ENCODE results near the gene ART3.

Gene ART3

GRCh38 chr4:76066546-76066945 lies 8.0 kb upstream of the ART3 start:
- no peak for TF ChIP-seq NFIC (IDR thresholded peaks at IDR 0.05)
- TF ChIP-seq MAX (IDR thresholded peaks at IDR 0.05), result no peak
- no peak for TF ChIP-seq EGR1 (IDR thresholded peaks at IDR 0.05)
- TF ChIP-seq TEAD4 (IDR thresholded peaks at IDR 0.05), result no peak
- TF ChIP-seq TAF1 (IDR thresholded peaks at IDR 0.05; ENCODE audit: low read depth), result no peak
- TF ChIP-seq ZBTB7A (IDR thresholded peaks at IDR 0.05; ENCODE audit: low read depth), result no peak
- TF ChIP-seq USF1 (IDR thresholded peaks at IDR 0.05), result no peak
- TF ChIP-seq EP300 (IDR thresholded peaks at IDR 0.05; ENCODE audit: borderline replicate concordance), result no peak
- no peak for TF ChIP-seq CREB1 (IDR thresholded peaks at IDR 0.05; ENCODE audit: low read depth)
- TF ChIP-seq FOXM1 (IDR thresholded peaks at IDR 0.05; ENCODE audit: borderline replicate concordance, low read depth), result no peak
- TF ChIP-seq TCF12 (IDR thresholded peaks at IDR 0.05; ENCODE audit: low read depth), result no peak

- TF ChIP-seq CREB1 (IDR thresholded peaks at IDR 0.05; ENCODE audit: low read depth) (no peak), RAD21 (IDR thresholded peaks at IDR 0.05; ENCODE audit: low read depth) (peak; percentile 88)
Observed at GRCh38 chr4:76067652-76068286, 6.7 kb upstream of the ART3 start.

- no peak for TF ChIP-seq TAF1 (IDR thresholded peaks at IDR 0.05; ENCODE audit: low read depth)
- no peak for TF ChIP-seq YY1 (IDR thresholded peaks at IDR 0.05; ENCODE audit: low read depth)
Observed at GRCh38 chr4:76072760-76073159, 1.7 kb upstream of the ART3 start.

GRCh38 chr4:76074993-76075600 lies 588 bp downstream of the ART3 start:
- TF ChIP-seq FOXM1 (IDR thresholded peaks at IDR 0.05; ENCODE audit: borderline replicate concordance, low read depth) (no peak), TEAD4 (IDR thresholded peaks at IDR 0.05) (no peak), MAX (IDR thresholded peaks at IDR 0.05) (no peak), NFIC (IDR thresholded peaks at IDR 0.05) (no peak), USF1 (IDR thresholded peaks at IDR 0.05) (no peak), YY1 (IDR thresholded peaks at IDR 0.05; ENCODE audit: low read depth) (no peak), CEBPB (IDR thresholded peaks at IDR 0.05) (no peak), ZBTB7A (IDR thresholded peaks at IDR 0.05; ENCODE audit: low read depth) (no peak), CREB1 (IDR thresholded peaks at IDR 0.05; ENCODE audit: low read depth) (no peak), EGR1 (IDR thresholded peaks at IDR 0.05) (no peak), TCF12 (IDR thresholded peaks at IDR 0.05; ENCODE audit: low read depth) (no peak), EP300 (IDR thresholded peaks at IDR 0.05; ENCODE audit: borderline replicate concordance) (no peak), TAF1 (IDR thresholded peaks at IDR 0.05; ENCODE audit: low read depth) (no peak), RAD21 (IDR thresholded peaks at IDR 0.05; ENCODE audit: low read depth) (no peak), REST (IDR thresholded peaks at IDR 0.05; ENCODE audit: low read depth) (no peak)

- TF ChIP-seq TAF1 (IDR thresholded peaks at IDR 0.05; ENCODE audit: low read depth) (no peak), RAD21 (IDR thresholded peaks at IDR 0.05; ENCODE audit: low read depth) (no peak), TCF12 (IDR thresholded peaks at IDR 0.05; ENCODE audit: low read depth) (no peak), CEBPB (IDR thresholded peaks at IDR 0.05) (no peak), FOXM1 (IDR thresholded peaks at IDR 0.05; ENCODE audit: borderline replicate concordance, low read depth) (no peak), YY1 (IDR thresholded peaks at IDR 0.05; ENCODE audit: low read depth) (no peak), EGR1 (IDR thresholded peaks at IDR 0.05) (no peak), REST (IDR thresholded peaks at IDR 0.05; ENCODE audit: low read depth) (no peak), ZBTB7A (IDR thresholded peaks at IDR 0.05; ENCODE audit: low read depth) (no peak), TEAD4 (IDR thresholded peaks at IDR 0.05) (no peak), NFIC (IDR thresholded peaks at IDR 0.05) (no peak), CREB1 (IDR thresholded peaks at IDR 0.05; ENCODE audit: low read depth) (no peak), EP300 (IDR thresholded peaks at IDR 0.05; ENCODE audit: borderline replicate concordance) (no peak), USF1 (IDR thresholded peaks at IDR 0.05) (no peak), MAX (IDR thresholded peaks at IDR 0.05) (no peak)
Observed at GRCh38 chr4:76078033-76078613, 3.6 kb downstream of the ART3 start.
